ENCODE results near the gene HS3ST5.
"Not testable (repeated sequence)": the region's sequence is repeated elsewhere in the genome, so short reads cannot be mapped to it uniquely, and the experiment has no call there.

HS3ST5 gene

GRCh38 chr6:114061741-114062140 lies 281.1 kb downstream of the HS3ST5 start:
- no peak for DNase-seq (ENCODE audit: extremely low read depth in 1 of 2, low read depth in 1 of 2)

- no peak for DNase-seq (ENCODE audit: extremely low read depth in 1 of 2, low read depth in 1 of 2)
Observed at GRCh38 chr6:114061116-114061515, 281.7 kb downstream of the HS3ST5 start.

- DNase-seq (ENCODE audit: extremely low read depth in 1 of 2, low read depth in 1 of 2) = no peak
Observed at GRCh38 chr6:114058435-114058834, 284.4 kb downstream of the HS3ST5 start.

- DNase-seq (ENCODE audit: extremely low read depth in 1 of 2, low read depth in 1 of 2) = no peak
Observed at GRCh38 chr6:114055763-114056162, 287.1 kb downstream of the HS3ST5 start.

GRCh38 chr6:114055349-114055748 lies 287.5 kb downstream of the HS3ST5 start:
- DNase-seq (ENCODE audit: extremely low read depth in 1 of 2, low read depth in 1 of 2) = no peak

- DNase-seq (ENCODE audit: extremely low read depth in 1 of 2, low read depth in 1 of 2) = no peak
Observed at GRCh38 chr6:114053791-114054190, 289.0 kb downstream of the HS3ST5 start.

GRCh38 chr6:114052141-114052540 lies 290.7 kb downstream of the HS3ST5 start:
- no peak for DNase-seq (ENCODE audit: extremely low read depth in 1 of 2, low read depth in 1 of 2)

GRCh38 chr6:114051031-114051430 lies 291.8 kb downstream of the HS3ST5 start:
- no peak for DNase-seq (ENCODE audit: extremely low read depth in 1 of 2, low read depth in 1 of 2)

- no peak for DNase-seq (ENCODE audit: extremely low read depth in 1 of 2, low read depth in 1 of 2)
Observed at GRCh38 chr6:114049367-114049966, 293.4 kb downstream of the HS3ST5 start.

- DNase-seq (ENCODE audit: extremely low read depth in 1 of 2, low read depth in 1 of 2) = not testable (repeated sequence)
Observed at GRCh38 chr6:114044566-114044965, 298.3 kb downstream of the HS3ST5 start.

- no peak for DNase-seq (ENCODE audit: extremely low read depth in 1 of 2, low read depth in 1 of 2)
Observed at GRCh38 chr6:114042267-114043016, 300.4 kb downstream of the HS3ST5 start.

GRCh38 chr6:114040871-114041270 lies 302.0 kb downstream of the HS3ST5 start:
- no peak for DNase-seq (ENCODE audit: extremely low read depth in 1 of 2, low read depth in 1 of 2)

GRCh38 chr6:114039841-114040240 lies 303.0 kb downstream of the HS3ST5 start:
- no peak for DNase-seq (ENCODE audit: extremely low read depth in 1 of 2, low read depth in 1 of 2)

GRCh38 chr6:114033606-114034005 lies 309.2 kb downstream of the HS3ST5 start:
- DNase-seq (ENCODE audit: extremely low read depth in 1 of 2, low read depth in 1 of 2) = no peak

- no peak for DNase-seq (ENCODE audit: extremely low read depth in 1 of 2, low read depth in 1 of 2)
Observed at GRCh38 chr6:114032721-114033120, 310.1 kb downstream of the HS3ST5 start.

- no peak for DNase-seq (ENCODE audit: extremely low read depth in 1 of 2, low read depth in 1 of 2)
Observed at GRCh38 chr6:114030767-114031166, 312.1 kb downstream of the HS3ST5 start.

GRCh38 chr6:114024746-114025145 lies 318.1 kb downstream of the HS3ST5 start:
- DNase-seq (ENCODE audit: extremely low read depth in 1 of 2, low read depth in 1 of 2) = no peak

GRCh38 chr6:114020196-114020595 lies 322.6 kb downstream of the HS3ST5 start:
- DNase-seq (ENCODE audit: extremely low read depth in 1 of 2, low read depth in 1 of 2) = no peak

- not testable (repeated sequence) for DNase-seq (ENCODE audit: extremely low read depth in 1 of 2, low read depth in 1 of 2)
Observed at GRCh38 chr6:114017146-114017545, 325.7 kb downstream of the HS3ST5 start.

- not testable (repeated sequence) for DNase-seq (ENCODE audit: extremely low read depth in 1 of 2, low read depth in 1 of 2)
Observed at GRCh38 chr6:114014106-114014505, 328.7 kb downstream of the HS3ST5 start.

- DNase-seq (ENCODE audit: extremely low read depth in 1 of 2, low read depth in 1 of 2) = not testable (repeated sequence)
Observed at GRCh38 chr6:114011486-114011885, 331.3 kb downstream of the HS3ST5 start.

- no peak for DNase-seq (ENCODE audit: extremely low read depth in 1 of 2, low read depth in 1 of 2)
Observed at GRCh38 chr6:114010540-114010939, 332.3 kb downstream of the HS3ST5 start.
